Erythroblast (primary cell): ENCODE results near the gene ASB8.
A peak's percentile ranks its signal among the peaks of the same experiment; 100 is the strongest.

Experiments used
- DNase-seq, 2 experiments: peaks; one replicate each; lab custom pipeline; 2025; lab: John Stamatoyannopoulos, UW
- GATA1 ChIP-seq: IDR thresholded peaks from 2 replicates; pipeline ENCODE4 v1.6.1; 2011; ENCODE audit warnings: low read depth, mild to moderate bottlenecking, control low read depth, low read length, moderate library complexity
- POLR2A ChIP-seq: IDR thresholded peaks from 2 replicates; pipeline ENCODE4 v1.6.1; 2011; ENCODE audit warnings: mild to moderate bottlenecking, low read length

ASB8 gene, protein sequence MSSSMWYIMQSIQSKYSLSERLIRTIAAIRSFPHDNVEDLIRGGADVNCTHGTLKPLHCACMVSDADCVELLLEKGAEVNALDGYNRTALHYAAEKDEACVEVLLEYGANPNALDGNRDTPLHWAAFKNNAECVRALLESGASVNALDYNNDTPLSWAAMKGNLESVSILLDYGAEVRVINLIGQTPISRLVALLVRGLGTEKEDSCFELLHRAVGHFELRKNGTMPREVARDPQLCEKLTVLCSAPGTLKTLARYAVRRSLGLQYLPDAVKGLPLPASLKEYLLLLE

DNA sequence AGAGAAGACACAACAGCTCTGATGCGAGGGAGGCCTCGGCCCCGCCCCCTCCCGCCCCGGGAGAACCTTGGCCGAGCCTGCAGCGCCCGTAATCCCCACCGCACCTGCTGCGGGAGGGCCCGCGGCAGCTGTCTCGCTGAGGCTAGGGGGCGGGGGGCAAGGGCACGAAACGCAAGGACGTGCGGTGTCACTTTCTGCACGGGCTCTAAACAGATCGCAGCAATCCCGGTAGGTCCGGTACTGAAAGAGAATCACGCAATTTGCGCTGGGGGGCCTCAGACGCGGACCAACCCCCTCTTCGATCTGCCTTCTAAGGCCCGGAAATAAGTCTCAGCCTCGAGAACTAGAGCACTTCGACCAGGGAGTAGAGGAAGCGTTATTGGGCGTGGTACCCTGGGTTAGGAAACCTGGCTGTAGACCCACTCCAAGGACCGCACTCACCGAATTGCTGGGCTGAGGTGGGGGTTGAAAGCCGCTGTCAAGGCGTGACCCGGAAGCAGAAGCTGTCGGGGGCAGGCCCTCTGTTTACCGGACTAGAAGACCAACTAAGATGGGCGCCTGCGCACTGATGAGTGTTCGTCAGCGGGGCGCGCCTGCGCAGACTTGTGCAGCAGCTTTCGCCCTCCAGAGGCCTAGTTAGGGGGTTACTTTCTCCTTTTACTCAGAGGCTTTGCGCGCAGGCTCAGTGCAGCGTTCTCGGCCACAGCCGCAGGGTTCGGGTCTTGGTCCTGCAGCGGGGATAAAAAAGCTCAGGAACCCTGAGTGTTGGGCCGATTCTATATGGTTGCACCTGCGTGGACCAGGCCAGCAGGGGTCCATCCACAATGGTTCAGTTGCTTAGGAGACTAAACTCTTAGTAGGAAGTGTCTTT, at the start of gene ASB8:
TSS of gene ASB8 (minus strand) at position 498 of the 871 bp plus-strand sequence. CDS start 4,019 bp downstream, outside the sequence.
- DNase-seq = peak; percentile 99
- TF ChIP-seq GATA1 (no peak), POLR2A (peak; percentile 76)

DNA sequence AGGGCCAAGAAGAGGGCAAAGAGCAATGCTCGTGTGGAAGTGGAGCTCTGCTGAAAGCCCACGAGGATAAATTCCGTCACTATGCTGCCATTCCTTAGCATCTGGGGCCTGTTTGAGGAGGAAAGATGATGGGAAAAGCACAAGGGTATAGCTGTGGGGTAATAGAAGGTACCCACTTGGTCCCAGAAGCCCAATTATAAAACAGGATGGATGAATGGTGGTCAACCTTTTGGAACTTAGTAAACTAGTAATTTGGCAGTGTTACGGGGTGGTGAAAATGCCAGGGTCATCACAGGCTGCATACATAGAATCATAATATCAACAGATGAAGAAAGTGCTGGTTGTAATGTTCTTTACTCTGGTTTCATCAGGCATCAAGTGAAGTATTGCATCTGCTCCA, 45.9 kb upstream of the ASB8 start, which contains the start of gene OR10AD1:
TSS of gene OR10AD1 (minus strand) at position 101 of the 400 bp plus-strand sequence. CDS start at position 101, 0 bp downstream.
- TF ChIP-seq POLR2A (no peak), GATA1 (no peak)
- DNase-seq = no peak

DNA sequence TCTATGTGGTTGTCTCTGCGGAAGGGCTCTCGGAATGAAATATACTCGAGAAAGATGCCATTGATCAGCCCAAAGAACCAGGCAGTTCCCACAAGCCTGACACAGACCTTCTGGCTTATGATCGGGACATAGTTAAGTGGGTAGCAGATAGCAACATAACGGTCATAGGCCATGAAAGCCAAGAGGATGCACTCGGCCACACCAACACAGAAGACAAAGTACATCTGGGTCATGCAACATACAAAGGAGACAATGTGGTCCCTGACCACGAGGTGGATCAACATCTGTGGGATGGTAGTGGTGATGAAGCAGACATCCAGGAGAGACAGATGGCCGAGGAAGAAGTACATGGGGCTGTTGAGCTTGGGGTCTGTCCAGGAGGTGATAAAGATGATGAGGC, 45.5 kb upstream of the ASB8 start:
- DNase-seq = no peak
- TF ChIP-seq POLR2A = peak; percentile 8
- no peak for TF ChIP-seq GATA1

GRCh38 chr12:48201516-48201915, 44.2 kb upstream of the ASB8 start:
- DNase-seq = no peak
- TF ChIP-seq GATA1 (no peak), POLR2A (no peak)

- no peak for DNase-seq
- TF ChIP-seq GATA1 = no peak
- no peak for TF ChIP-seq POLR2A
These were observed 43.8 kb upstream of the ASB8 start for GRCh38 chr12:48201091-48201490.

GRCh38 chr12:48199774-48200221, 42.5 kb upstream of the ASB8 start:
- DNase-seq = no peak

DNA sequence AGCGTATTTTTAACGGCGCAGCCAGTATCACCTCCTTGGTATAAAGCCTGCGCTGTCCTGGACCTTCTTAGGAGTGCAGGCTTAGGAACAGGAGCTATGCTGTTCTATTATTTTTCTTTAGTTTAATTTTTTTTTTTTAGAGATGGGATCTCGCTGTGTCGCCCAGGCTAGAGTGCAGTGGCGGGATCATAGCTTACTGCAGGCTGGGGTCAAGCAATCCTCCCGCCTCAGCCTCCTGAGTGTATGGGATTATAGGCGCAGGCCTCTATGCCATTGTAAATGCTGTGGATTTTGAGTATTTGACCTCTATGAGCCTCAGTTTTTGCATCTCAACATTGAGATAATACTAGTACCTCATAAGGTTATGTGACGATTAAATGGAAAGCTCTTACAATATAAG, 41.7 kb upstream of the ASB8 start:
- no peak for DNase-seq

More at GRCh38 chr12:48199774-48200221, 42.5 kb upstream of the ASB8 start:
- TF ChIP-seq GATA1 (no peak), POLR2A (no peak)

DNA sequence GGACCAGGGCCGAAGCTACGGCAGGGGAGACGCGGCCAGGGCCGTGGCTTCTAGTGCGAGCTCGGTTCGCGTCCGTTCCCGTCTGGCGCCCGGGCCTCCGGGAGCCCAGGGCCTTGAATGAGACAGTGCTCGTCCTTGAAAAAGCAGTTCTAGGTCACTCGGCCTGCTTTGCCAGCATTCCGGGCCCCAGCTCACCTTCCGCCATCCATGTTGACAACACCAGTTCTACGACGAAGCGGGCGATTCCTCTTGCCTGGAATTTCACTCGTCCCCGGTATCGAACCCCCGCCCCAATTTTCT, 41.3 kb upstream of the ASB8 start:
- TF ChIP-seq GATA1 = no peak
- TF ChIP-seq POLR2A = no peak
- peak in 1 of 2 experiments; percentile 67 for DNase-seq

More for the DNA sequence above, 41.7 kb upstream of the ASB8 start:
- no peak for TF ChIP-seq GATA1
- no peak for TF ChIP-seq POLR2A

- TF ChIP-seq POLR2A (peak; percentile 97), GATA1 (no peak)
- DNase-seq = peak; percentile 94 to 95
These were observed 40.8 kb upstream of the ASB8 start for GRCh38 chr12:48197971-48198671.

GRCh38 chr12:48197549-48197970, 40.2 kb upstream of the ASB8 start:
- peak; percentile 31 to 50 for DNase-seq

GRCh38 chr12:48194799-48195201, 37.5 kb upstream of the ASB8 start:
- no peak for DNase-seq
- no peak for TF ChIP-seq GATA1

More at GRCh38 chr12:48197549-48197970, 40.2 kb upstream of the ASB8 start:
- TF ChIP-seq POLR2A (no peak), GATA1 (no peak)

- TF ChIP-seq POLR2A = no peak
- TF ChIP-seq GATA1 = no peak
- no peak for DNase-seq
These were observed 36.3 kb upstream of the ASB8 start for GRCh38 chr12:48193623-48194022.

GRCh38 chr12:48192861-48193260, 35.5 kb upstream of the ASB8 start:
- TF ChIP-seq GATA1 = no peak
- TF ChIP-seq POLR2A = no peak
- no peak for DNase-seq
